WTC11 (cell line): ENCODE results near the gene GFM2. TPM values are rescaled to one million over a fixed set of nuclear protein-coding genes. Genes with fewer than 3 reads are reported as not detected.

Source experiments
- ATAC-seq: fragments of 200-7000 bp; cut with Tn5 transposase; 2 replicates; pipeline ENCODE4 v1.10.0; 2021; ENCODE audit warnings: mild to moderate bottlenecking, moderate library complexity
- CTCF ChIA-PET: fragments of 300-600 bp; sonication (Branson Sonifier 250); formaldehyde crosslinking; loops from one replicate; lab custom pipeline; 2021; ENCODE audit warnings: antibody characterized with exemption; lab: Charles Lee
- POLR2A ChIA-PET: fragments of 350-600 bp; sonication (Branson Sonifier 250); formaldehyde crosslinking; loops from one replicate; lab custom pipeline; 2021; ENCODE audit warnings: antibody characterized with exemption; lab: Charles Lee
- DNase-seq: peaks from one replicate; pipeline ENCODE4 v3.0.0; 2021; ENCODE audit warnings: low spot score
- H3K27ac Mint-ChIP-seq: 2 replicates; pipeline ENCODE4 v1.8.0; 2021; ENCODE audit warnings: mixed read lengths
- H3K27me3 Mint-ChIP-seq: 2 replicates; pipeline ENCODE4 v1.8.0; 2021; ENCODE audit warnings: low read depth, mild to moderate bottlenecking, moderate library complexity, mixed read lengths
- H3K36me3 Mint-ChIP-seq: 2 replicates; pipeline ENCODE4 v1.8.0; 2021; ENCODE audit warnings: mixed read lengths
- H3K4me1 Mint-ChIP-seq: 2 replicates; pipeline ENCODE4 v1.8.0; 2022; ENCODE audit warnings: mixed read lengths
- H3K4me3 Mint-ChIP-seq: 2 replicates; pipeline ENCODE4 v1.8.0; 2021; ENCODE audit warnings: mild to moderate bottlenecking, moderate library complexity, mixed read lengths
- H3K9me3 Mint-ChIP-seq: 2 replicates; pipeline ENCODE4 v1.8.0; 2021; ENCODE audit warnings: mixed read lengths
- CBFB ChIP-seq: sonication (generic); formaldehyde crosslinking; IDR thresholded peaks from 2 replicates; pipeline ENCODE4 v1.8.1; 2022; ENCODE audit warnings: mild to moderate bottlenecking, low read depth, missing genetic modification reagents
- CREB1 ChIP-seq: sonication (generic); formaldehyde crosslinking; IDR thresholded peaks from 2 replicates; pipeline ENCODE4 v1.8.0; 2023; ENCODE audit warnings: mild to moderate bottlenecking, missing genetic modification reagents
- ETV6 ChIP-seq: sonication (generic); formaldehyde crosslinking; IDR thresholded peaks from 2 replicates; pipeline ENCODE4 v1.8.1; 2022; ENCODE audit warnings: mild to moderate bottlenecking, missing genetic modification reagents
- JUN ChIP-seq: sonication (generic); formaldehyde crosslinking; IDR thresholded peaks from 2 replicates; pipeline ENCODE4 v1.8.0; 2023; ENCODE audit warnings: mild to moderate bottlenecking, missing genetic modification reagents
- KAT7 ChIP-seq: sonication (generic); formaldehyde crosslinking; IDR thresholded peaks from 2 replicates; pipeline ENCODE4 v1.8.1; 2023; ENCODE audit warnings: missing genetic modification reagents, mild to moderate bottlenecking, borderline replicate concordance
- NFATC4 ChIP-seq: fragments of 250-450 bp; sonication (Bioruptor Pico); IDR thresholded peaks from 2 replicates; pipeline ENCODE4 v1.9.0; 2021; ENCODE audit warnings: mild to moderate bottlenecking
- NR1H2 ChIP-seq: sonication (generic); formaldehyde crosslinking; IDR thresholded peaks from 2 replicates; pipeline ENCODE4 v1.9.0; 2021; ENCODE audit warnings: mild to moderate bottlenecking, moderate library complexity, missing genetic modification reagents
- NR3C1 ChIP-seq: sonication (generic); formaldehyde crosslinking; conservative IDR thresholded peaks from 2 replicates; pipeline ENCODE4 v1.8.1; 2023; ENCODE audit warnings: low read depth, mild to moderate bottlenecking, missing genetic modification reagents
- SMAD3 ChIP-seq: sonication (generic); formaldehyde crosslinking; IDR thresholded peaks from 2 replicates; pipeline ENCODE4 v1.8.0; 2022; ENCODE audit warnings: missing genetic modification reagents, mild to moderate bottlenecking, borderline replicate concordance
- SP1 ChIP-seq: sonication (generic); formaldehyde crosslinking; conservative IDR thresholded peaks from 2 replicates; pipeline ENCODE4 v1.8.1; 2022; ENCODE audit warnings: missing genetic modification reagents
- TEAD1 ChIP-seq: sonication (generic); formaldehyde crosslinking; IDR thresholded peaks from 2 replicates; pipeline ENCODE4 v1.8.0; 2022; ENCODE audit warnings: mild to moderate bottlenecking, missing genetic modification reagents
- TP53 ChIP-seq: sonication (generic); formaldehyde crosslinking; IDR thresholded peaks from 2 replicates; pipeline ENCODE4 v1.8.1; 2023; ENCODE audit warnings: mild to moderate bottlenecking, missing genetic modification reagents
- ZNF317 ChIP-seq: sonication (generic); formaldehyde crosslinking; IDR thresholded peaks from 2 replicates; pipeline ENCODE4 v1.8.1; 2023; ENCODE audit warnings: low read depth, mild to moderate bottlenecking, moderate library complexity, missing genetic modification reagents, borderline replicate concordance
- ZNF671 ChIP-seq: fragments of 250-450 bp; sonication (Bioruptor Pico); IDR thresholded peaks from 2 replicates; pipeline ENCODE4 v1.8.0; 2021; ENCODE audit warnings: mild to moderate bottlenecking
- total RNA-seq: library from RNA; stranded (reverse); gene quantifications from 3 replicates; pipeline ENCODE4 v1.2.3, GENCODE V29; 2021
- TF ChIP-seq, protein P1 (sequence below): sonication (generic); formaldehyde crosslinking; IDR thresholded peaks from 2 replicates; pipeline ENCODE4 v1.8.0; 2022; ENCODE audit warnings: mild to moderate bottlenecking, missing genetic modification reagents
- TF ChIP-seq, protein P2 (sequence below): sonication (generic); formaldehyde crosslinking; IDR thresholded peaks from 2 replicates; pipeline ENCODE4 v1.8.0; 2022; ENCODE audit warnings: missing genetic modification reagents
- TF ChIP-seq, protein P3 (sequence below): fragments of 250-450 bp; sonication (Bioruptor Pico); IDR thresholded peaks from 2 replicates; pipeline ENCODE4 v1.9.0; 2021; ENCODE audit warnings: mild to moderate bottlenecking

Gene GFM2
- total RNA-seq, 1 experiment from 2014 or later, result 31.6 TPM

DNA sequence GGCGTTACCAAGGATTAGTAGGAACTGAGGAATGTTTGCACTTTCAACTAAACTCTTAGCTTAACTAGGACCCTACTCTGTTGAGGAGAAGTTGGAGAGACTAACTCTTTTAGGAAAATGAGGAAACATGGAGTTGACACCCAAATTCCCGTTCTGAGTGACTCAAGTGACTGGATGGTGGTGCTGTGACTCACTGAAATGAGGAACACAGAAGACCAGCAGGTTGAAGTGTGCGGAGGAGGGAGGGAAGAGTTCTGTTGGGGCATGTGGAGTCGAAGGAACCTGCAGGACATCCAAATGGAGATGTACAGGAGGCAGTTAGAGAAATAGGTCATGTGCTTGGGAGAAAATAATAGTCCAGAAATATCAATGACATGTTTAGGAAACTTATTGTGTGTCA is 73.7 kb downstream of the GFM2 start:
- ATAC-seq, result no peak
- no peak for DNase-seq
- H3K27me3 Mint-ChIP-seq, result no peaks in the 10 kb centered on the region
- no peak overlapping the region for H3K4me3 Mint-ChIP-seq
- no peaks in the 10 kb centered on the region for H3K9me3 Mint-ChIP-seq
- no peak for TF ChIP-seq TP53 (CRISPR knock-in tag)
- no peak for TF ChIP-seq JUN
- no peak for TF ChIP-seq ETV6 (CRISPR knock-in tag)
- no peak for TF ChIP-seq SMAD3 (CRISPR knock-in tag)
- TF ChIP-seq TEAD1 (CRISPR knock-in tag), result no peak
- TF ChIP-seq NFATC4 (CRISPR knock-in tag), result no peak
- TF ChIP-seq NR3C1, result no peak
- TF ChIP-seq, protein P1, sequence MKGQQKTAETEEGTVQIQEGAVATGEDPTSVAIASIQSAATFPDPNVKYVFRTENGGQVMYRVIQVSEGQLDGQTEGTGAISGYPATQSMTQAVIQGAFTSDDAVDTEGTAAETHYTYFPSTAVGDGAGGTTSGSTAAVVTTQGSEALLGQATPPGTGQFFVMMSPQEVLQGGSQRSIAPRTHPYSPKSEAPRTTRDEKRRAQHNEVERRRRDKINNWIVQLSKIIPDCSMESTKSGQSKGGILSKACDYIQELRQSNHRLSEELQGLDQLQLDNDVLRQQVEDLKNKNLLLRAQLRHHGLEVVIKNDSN, result no peak
- TF ChIP-seq ZNF317 (CRISPR knock-in tag), result no peak
- TF ChIP-seq NR1H2 (CRISPR knock-in tag), result no peak
- no peak for TF ChIP-seq ZNF671 (CRISPR knock-in tag)
- CTCF ChIA-PET, result no interaction called here
- peaks cover 39% of the 10 kb centered on the region for H3K36me3 Mint-ChIP-seq
- POLR2A ChIA-PET, result no interaction called here
- H3K4me1 Mint-ChIP-seq, result no peaks in the 10 kb centered on the region
- H3K27ac Mint-ChIP-seq, result peak overlapping the region; percentile 28; the same call in 1 of the 2 replicates

DNA sequence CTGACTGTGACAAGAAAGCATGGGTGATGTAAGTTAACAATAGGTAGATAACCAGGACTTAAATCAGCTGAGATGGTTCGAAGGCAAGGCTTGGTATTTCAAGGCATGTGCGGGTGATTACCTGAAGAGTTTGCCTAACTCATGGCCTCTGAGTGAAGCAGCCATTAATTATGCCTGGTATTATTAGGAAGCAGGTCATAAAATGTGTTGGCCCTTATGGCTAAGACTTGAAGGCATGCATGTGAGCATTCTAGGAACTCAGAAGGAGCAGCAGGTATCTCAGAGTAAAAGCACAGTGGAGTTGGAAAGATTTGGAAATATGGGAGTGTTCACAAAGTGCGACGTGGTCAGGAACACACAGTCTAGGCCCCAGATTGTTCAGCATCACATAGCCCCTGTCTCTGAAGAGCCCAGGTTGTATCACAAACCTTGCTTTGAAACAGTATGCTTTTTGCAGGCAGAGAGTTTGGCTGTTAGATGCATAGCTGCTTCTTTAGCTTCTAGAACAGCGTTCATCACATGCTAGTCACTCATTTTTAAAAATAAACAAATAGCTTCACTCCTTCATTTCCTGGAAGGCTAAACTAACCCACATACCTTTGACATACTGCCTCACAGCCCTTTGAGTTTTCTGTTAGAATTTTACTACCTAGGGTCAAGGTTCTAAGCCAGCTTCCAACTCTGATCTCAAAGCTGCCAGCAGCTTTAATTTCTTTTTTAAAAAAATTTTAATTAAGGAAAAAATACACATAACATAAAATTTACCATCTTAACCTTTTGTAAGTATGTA is 79.8 kb downstream of the GFM2 start:
- TF ChIP-seq SP1 (CRISPR knock-in tag) (no peak), CBFB (no peak), KAT7 (CRISPR knock-in tag) (no peak), JUN (no peak)
- TF ChIP-seq, protein P2, sequence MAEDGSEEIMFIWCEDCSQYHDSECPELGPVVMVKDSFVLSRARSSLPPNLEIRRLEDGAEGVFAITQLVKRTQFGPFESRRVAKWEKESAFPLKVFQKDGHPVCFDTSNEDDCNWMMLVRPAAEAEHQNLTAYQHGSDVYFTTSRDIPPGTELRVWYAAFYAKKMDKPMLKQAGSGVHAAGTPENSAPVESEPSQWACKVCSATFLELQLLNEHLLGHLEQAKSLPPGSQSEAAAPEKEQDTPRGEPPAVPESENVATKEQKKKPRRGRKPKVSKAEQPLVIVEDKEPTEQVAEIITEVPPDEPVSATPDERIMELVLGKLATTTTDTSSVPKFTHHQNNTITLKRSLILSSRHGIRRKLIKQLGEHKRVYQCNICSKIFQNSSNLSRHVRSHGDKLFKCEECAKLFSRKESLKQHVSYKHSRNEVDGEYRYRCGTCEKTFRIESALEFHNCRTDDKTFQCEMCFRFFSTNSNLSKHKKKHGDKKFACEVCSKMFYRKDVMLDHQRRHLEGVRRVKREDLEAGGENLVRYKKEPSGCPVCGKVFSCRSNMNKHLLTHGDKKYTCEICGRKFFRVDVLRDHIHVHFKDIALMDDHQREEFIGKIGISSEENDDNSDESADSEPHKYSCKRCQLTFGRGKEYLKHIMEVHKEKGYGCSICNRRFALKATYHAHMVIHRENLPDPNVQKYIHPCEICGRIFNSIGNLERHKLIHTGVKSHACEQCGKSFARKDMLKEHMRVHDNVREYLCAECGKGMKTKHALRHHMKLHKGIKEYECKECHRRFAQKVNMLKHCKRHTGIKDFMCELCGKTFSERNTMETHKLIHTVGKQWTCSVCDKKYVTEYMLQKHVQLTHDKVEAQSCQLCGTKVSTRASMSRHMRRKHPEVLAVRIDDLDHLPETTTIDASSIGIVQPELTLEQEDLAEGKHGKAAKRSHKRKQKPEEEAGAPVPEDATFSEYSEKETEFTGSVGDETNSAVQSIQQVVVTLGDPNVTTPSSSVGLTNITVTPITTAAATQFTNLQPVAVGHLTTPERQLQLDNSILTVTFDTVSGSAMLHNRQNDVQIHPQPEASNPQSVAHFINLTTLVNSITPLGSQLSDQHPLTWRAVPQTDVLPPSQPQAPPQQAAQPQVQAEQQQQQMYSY (CRISPR knock-in tag), result no peak
- TF ChIP-seq, protein P1, result no peak
- POLR2A ChIA-PET, result no interaction called here
- ATAC-seq, result no peak
- peaks cover 12% of the 10 kb centered on the region for H3K4me1 Mint-ChIP-seq
- H3K4me3 Mint-ChIP-seq, result no peak overlapping the region
- CTCF ChIA-PET, result no interaction called here
- no peak overlapping the region for H3K27ac Mint-ChIP-seq
- no peak for DNase-seq
- 0 out of 2 replicates have a peak, but pooled peaks cover 3% of the 10 kb centered on the region for H3K9me3 Mint-ChIP-seq
- H3K27me3 Mint-ChIP-seq, result peaks cover 2% of the 10 kb centered on the region; the same call in 1 of the 2 replicates
- H3K36me3 Mint-ChIP-seq, result peaks cover 14% of the 10 kb centered on the region

DNA sequence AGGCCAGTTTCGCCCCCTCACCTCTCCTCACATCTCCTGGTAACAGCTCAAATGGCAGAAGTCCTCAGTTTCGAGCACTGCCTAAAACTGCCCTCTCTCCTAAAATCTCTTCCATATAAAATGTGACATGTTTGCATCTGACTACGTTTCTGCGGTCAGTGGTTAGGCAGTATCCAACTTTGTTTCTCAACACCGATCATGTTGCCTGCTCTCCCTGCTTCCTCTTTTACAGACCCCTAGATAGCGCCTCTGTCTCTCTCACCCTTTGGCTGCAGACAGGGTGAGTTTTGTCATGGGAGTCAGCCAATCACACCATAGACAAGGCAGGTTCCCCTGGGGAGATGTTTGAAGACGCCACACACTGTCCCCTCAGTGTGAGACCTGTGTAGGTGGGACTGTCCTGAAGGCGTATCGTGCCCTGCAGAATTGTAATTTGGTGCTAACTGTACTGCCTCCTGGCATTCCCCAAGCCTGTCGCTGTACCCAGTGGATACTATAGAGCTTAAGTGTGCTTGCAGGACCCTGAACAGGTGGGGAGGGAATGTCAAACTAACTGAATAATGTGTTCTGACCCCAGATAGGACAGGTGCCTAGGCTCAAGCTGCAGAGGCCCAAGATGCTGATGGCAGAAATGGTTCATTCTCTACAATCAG is 80.8 kb downstream of the GFM2 start:
- ATAC-seq (no peak; the same call in 1 of the 2 replicates), DNase-seq (no peak)
- Mint-ChIP-seq H3K36me3 (peaks cover 14% of the 10 kb centered on the region), H3K4me3 (peak overlapping the region; percentile 73), H3K27ac (no peak overlapping the region), H3K4me1 (peaks cover 12% of the 10 kb centered on the region), H3K9me3 (0 out of 2 replicates have a peak, but pooled peaks cover 3% of the 10 kb centered on the region), H3K27me3 (peaks cover 2% of the 10 kb centered on the region; the same call in 1 of the 2 replicates)
- CTCF ChIA-PET, result interaction anchor here (1.1 to 1.8 kb wide), 5 partner anchors 30 to 364 kb away, joined by 3 to 8 read pairs (median 4); no protein-coding TSS in a partner anchor
- POLR2A ChIA-PET, result no interaction called here
- TF ChIP-seq, protein P3, sequence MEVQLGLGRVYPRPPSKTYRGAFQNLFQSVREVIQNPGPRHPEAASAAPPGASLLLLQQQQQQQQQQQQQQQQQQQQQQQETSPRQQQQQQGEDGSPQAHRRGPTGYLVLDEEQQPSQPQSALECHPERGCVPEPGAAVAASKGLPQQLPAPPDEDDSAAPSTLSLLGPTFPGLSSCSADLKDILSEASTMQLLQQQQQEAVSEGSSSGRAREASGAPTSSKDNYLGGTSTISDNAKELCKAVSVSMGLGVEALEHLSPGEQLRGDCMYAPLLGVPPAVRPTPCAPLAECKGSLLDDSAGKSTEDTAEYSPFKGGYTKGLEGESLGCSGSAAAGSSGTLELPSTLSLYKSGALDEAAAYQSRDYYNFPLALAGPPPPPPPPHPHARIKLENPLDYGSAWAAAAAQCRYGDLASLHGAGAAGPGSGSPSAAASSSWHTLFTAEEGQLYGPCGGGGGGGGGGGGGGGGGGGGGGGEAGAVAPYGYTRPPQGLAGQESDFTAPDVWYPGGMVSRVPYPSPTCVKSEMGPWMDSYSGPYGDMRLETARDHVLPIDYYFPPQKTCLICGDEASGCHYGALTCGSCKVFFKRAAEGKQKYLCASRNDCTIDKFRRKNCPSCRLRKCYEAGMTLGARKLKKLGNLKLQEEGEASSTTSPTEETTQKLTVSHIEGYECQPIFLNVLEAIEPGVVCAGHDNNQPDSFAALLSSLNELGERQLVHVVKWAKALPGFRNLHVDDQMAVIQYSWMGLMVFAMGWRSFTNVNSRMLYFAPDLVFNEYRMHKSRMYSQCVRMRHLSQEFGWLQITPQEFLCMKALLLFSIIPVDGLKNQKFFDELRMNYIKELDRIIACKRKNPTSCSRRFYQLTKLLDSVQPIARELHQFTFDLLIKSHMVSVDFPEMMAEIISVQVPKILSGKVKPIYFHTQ (CRISPR knock-in tag), result no peak
- 0 out of 2 replicates have a peak, but pooled peaks have one; percentile 63 for TF ChIP-seq CREB1 (CRISPR knock-in tag)
